DMS153 (cell line): ENCODE measurements around the gene ZNF185.

Source experiments
- DNase-seq: peaks from one replicate; lab custom pipeline; 2025; lab: John Stamatoyannopoulos, UW

ZNF185 gene

GRCh38 chrX:152897222-152898131, at the start of gene ZNF185:
TSS of gene ZNF185 (plus strand) at chrX:152898067. CDS start at chrX:152914490, 16,423 bp downstream.
- DNase-seq: no peak

- DNase-seq: no peak
Observed at GRCh38 chrX:152850465-152850864, 47.4 kb upstream of the ZNF185 start.

GRCh38 chrX:152853986-152854385, 43.9 kb upstream of the ZNF185 start:
- DNase-seq: no peak

GRCh38 chrX:152861116-152861515, 36.8 kb upstream of the ZNF185 start:
- no peak for DNase-seq

- no peak for DNase-seq
Observed at GRCh38 chrX:152861826-152862225, 36.0 kb upstream of the ZNF185 start.

- DNase-seq: no peak
Observed at GRCh38 chrX:152865232-152865920, 32.5 kb upstream of the ZNF185 start.

- DNase-seq: no peak
Observed at GRCh38 chrX:152866386-152866785, 31.5 kb upstream of the ZNF185 start.

GRCh38 chrX:152869972-152870371, 27.9 kb upstream of the ZNF185 start:
- no peak for DNase-seq

- DNase-seq: no peak
Observed at GRCh38 chrX:152871260-152871659, 26.6 kb upstream of the ZNF185 start.

GRCh38 chrX:152872522-152872921, 25.3 kb upstream of the ZNF185 start:
- DNase-seq: no peak

GRCh38 chrX:152873361-152873760, 24.5 kb upstream of the ZNF185 start:
- DNase-seq: no peak

GRCh38 chrX:152876931-152877840, 20.7 kb upstream of the ZNF185 start:
- DNase-seq: no peak

- no peak for DNase-seq
Observed at GRCh38 chrX:152878976-152879755, 18.7 kb upstream of the ZNF185 start.

GRCh38 chrX:152881289-152881688, 16.6 kb upstream of the ZNF185 start:
- DNase-seq: no peak

GRCh38 chrX:152884171-152884570, 13.7 kb upstream of the ZNF185 start:
- DNase-seq: no peak

- DNase-seq: no peak
Observed at GRCh38 chrX:152886716-152887115, 11.2 kb upstream of the ZNF185 start.

GRCh38 chrX:152892499-152892898, 5.4 kb upstream of the ZNF185 start:
- DNase-seq: no peak

GRCh38 chrX:152892999-152893891, 4.6 kb upstream of the ZNF185 start:
- DNase-seq: no peak

GRCh38 chrX:152893980-152894610, 3.8 kb upstream of the ZNF185 start:
- DNase-seq: no peak

GRCh38 chrX:152895121-152895520, 2.7 kb upstream of the ZNF185 start:
- no peak for DNase-seq
